ENCODE data around the gene COX7C. TPM values are rescaled to one million over a fixed set of nuclear protein-coding genes. Genes with fewer than 3 reads are reported as not detected.

COX7C gene
- total RNA-seq, 1 experiment from 2014 or later: 659 TPM

DNA sequence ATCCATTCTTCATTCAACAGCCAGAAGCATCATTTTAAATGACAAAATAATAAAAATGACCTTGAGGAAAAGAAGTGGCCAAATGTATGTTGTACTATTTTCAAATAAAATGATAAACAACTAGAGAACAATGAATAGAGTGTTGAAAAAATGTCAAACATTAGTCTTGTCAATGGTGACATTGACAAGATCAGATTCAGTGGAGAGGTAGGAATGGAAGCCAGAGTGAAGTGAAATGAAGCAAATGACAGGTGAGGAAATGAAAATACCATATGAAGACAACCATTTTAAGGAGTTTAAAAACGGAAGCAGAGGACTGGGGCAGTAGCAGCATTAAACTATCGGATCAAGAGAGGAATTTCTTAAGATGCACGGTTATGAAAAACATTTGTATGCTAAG is 38.2 kb upstream of the COX7C start:
- no peak for DNase-seq
- intact Hi-C loops (cut with micrococcal nuclease): no loop called here
- Histone ChIP-seq H3K9me3 (ENCODE audit: low read length) (no peaks in the 10 kb centered on the region), H3K9me2 (replicated peaks; ENCODE audit: low read length) (no peaks in the 10 kb centered on the region), H3K9ac (ENCODE audit: low read length) (no peak overlapping the region), H3K4me1 (ENCODE audit: insufficient read depth, low read length) (no peaks in the 10 kb centered on the region), H2AFZ (ENCODE audit: low read length) (no peak overlapping the region), H3F3A (ENCODE audit: low read length, unreplicated experiment) (no peaks in the 10 kb centered on the region), H3K27ac (ENCODE audit: low read length) (no peak overlapping the region), H3K27me3 (ENCODE audit: low read length) (no peaks in the 10 kb centered on the region), H3K79me2 (ENCODE audit: low read length) (no peaks in the 10 kb centered on the region), H3K36me3 (ENCODE audit: low read depth, low read length) (no peaks in the 10 kb centered on the region), H4K20me1 (ENCODE audit: low read length) (no peaks in the 10 kb centered on the region), H3K4me3 (ENCODE audit: low read length) (no peak overlapping the region), H3K4me2 (ENCODE audit: low read length) (no peak overlapping the region)
- no peak for ATAC-seq
- BruUV-seq (replicated peaks): no TSS peak
- TF ChIP-seq EZH2phosphoT487 (IDR thresholded peaks at IDR 0.05; ENCODE audit: borderline replicate concordance, low read length) (no peak), EZH2 (IDR thresholded peaks at IDR 0.05; ENCODE audit: low read length, unreplicated experiment) (no peak)
- TF ChIP-seq, protein P1, sequence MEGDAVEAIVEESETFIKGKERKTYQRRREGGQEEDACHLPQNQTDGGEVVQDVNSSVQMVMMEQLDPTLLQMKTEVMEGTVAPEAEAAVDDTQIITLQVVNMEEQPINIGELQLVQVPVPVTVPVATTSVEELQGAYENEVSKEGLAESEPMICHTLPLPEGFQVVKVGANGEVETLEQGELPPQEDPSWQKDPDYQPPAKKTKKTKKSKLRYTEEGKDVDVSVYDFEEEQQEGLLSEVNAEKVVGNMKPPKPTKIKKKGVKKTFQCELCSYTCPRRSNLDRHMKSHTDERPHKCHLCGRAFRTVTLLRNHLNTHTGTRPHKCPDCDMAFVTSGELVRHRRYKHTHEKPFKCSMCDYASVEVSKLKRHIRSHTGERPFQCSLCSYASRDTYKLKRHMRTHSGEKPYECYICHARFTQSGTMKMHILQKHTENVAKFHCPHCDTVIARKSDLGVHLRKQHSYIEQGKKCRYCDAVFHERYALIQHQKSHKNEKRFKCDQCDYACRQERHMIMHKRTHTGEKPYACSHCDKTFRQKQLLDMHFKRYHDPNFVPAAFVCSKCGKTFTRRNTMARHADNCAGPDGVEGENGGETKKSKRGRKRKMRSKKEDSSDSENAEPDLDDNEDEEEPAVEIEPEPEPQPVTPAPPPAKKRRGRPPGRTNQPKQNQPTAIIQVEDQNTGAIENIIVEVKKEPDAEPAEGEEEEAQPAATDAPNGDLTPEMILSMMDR (conservative IDR thresholded peaks at IDR 0.05; ENCODE audit: low read depth, low read length): no peak
- CTCF ChIA-PET: no interaction called here
- POLR2A ChIA-PET (ENCODE audit: unreplicated experiment): interaction anchor here (0.6 to 0.7 kb wide), 2 partner anchors 306 to 371 kb away, joined by 7 to 15 read pairs; no protein-coding TSS in a partner anchor

DNA sequence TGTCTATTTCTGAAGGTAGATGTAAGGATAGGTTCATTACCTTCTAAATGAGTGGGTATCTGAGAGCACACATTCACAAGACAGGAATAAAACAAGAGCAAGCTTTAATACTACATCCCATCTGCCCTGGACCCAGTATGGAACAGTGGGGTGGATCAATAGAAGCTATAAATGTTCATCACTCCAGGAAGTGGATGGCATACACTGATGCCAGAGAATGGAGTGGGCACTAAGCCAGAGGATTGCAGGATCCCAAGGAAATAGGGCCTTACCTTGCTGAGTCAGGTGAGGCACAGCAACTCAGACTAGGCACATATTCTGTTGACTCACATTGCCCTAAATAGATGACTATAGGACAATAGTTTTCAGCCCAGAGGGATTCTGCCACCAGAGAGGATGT is 21.3 kb upstream of the COX7C start:
- H3K36me3 ChIP-seq (ENCODE audit: low read depth, low read length): no peaks in the 10 kb centered on the region
- TF ChIP-seq, protein P1 (conservative IDR thresholded peaks at IDR 0.05; ENCODE audit: low read depth, low read length): no peak
- TF ChIP-seq EZH2phosphoT487 (IDR thresholded peaks at IDR 0.05; ENCODE audit: borderline replicate concordance, low read length): no peak
- TF ChIP-seq EZH2 (IDR thresholded peaks at IDR 0.05; ENCODE audit: low read length, unreplicated experiment): no peak
- no peak overlapping the region for H3K4me3 ChIP-seq (ENCODE audit: low read length)
- no peak for DNase-seq
- no peaks in the 10 kb centered on the region for H3K9me2 ChIP-seq (replicated peaks; ENCODE audit: low read length)
- POLR2A ChIA-PET (ENCODE audit: unreplicated experiment): no interaction called here
- H3K4me2 ChIP-seq (ENCODE audit: low read length): no peak overlapping the region
- no peaks in the 10 kb centered on the region for H4K20me1 ChIP-seq (ENCODE audit: low read length)
- H3K9me3 ChIP-seq (ENCODE audit: low read length): no peaks in the 10 kb centered on the region
- H3K27ac ChIP-seq (ENCODE audit: low read length): no peak overlapping the region
- H3K79me2 ChIP-seq (ENCODE audit: low read length): no peaks in the 10 kb centered on the region
- ATAC-seq: no peak
- no TSS peak for BruUV-seq (replicated peaks)
- peaks cover 3% of the 10 kb centered on the region; the same call in 1 of the 2 replicates for H3K27me3 ChIP-seq (ENCODE audit: low read length)
- H2AFZ ChIP-seq (ENCODE audit: low read length): no peak overlapping the region
- no peaks in the 10 kb centered on the region for H3K4me1 ChIP-seq (ENCODE audit: insufficient read depth, low read length)
- H3F3A ChIP-seq (ENCODE audit: low read length, unreplicated experiment): no peaks in the 10 kb centered on the region
- H3K9ac ChIP-seq (ENCODE audit: low read length): no peak overlapping the region
- CTCF ChIA-PET: no interaction called here
- intact Hi-C loops (cut with micrococcal nuclease): no loop called here

DNA sequence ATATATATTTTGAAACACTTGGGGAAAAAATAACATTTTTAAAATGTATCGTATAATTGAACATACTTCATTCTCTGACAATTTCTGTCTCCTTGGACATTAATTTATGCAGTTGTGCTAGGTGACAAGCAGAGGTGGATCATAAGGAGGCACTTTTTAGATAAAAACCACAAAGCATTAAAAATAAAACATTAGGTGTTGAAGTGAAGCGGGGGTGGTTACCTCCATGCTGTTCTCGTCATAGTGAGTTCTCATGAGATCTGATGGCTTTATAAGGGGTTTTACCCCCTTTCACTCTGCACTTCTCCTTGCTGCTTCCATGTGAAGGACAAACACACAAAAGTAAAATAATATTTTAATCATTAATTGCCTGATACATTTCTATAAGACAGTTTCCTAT is 11.9 kb upstream of the COX7C start:
- intact Hi-C loops (cut with micrococcal nuclease): no loop called here
- no peak overlapping the region for H3K27ac ChIP-seq (ENCODE audit: low read length)
- H3K79me2 ChIP-seq (ENCODE audit: low read length): no peaks in the 10 kb centered on the region
- no peaks in the 10 kb centered on the region for H3F3A ChIP-seq (ENCODE audit: low read length, unreplicated experiment)
- POLR2A ChIA-PET (ENCODE audit: unreplicated experiment): no interaction called here
- TF ChIP-seq EZH2phosphoT487 (IDR thresholded peaks at IDR 0.05; ENCODE audit: borderline replicate concordance, low read length) (no peak), EZH2 (IDR thresholded peaks at IDR 0.05; ENCODE audit: low read length, unreplicated experiment) (no peak)
- TF ChIP-seq, protein P1 (conservative IDR thresholded peaks at IDR 0.05; ENCODE audit: low read depth, low read length): no peak
- DNase-seq (no peak), ATAC-seq (no peak)
- H3K27me3 ChIP-seq (ENCODE audit: low read length): no peaks in the 10 kb centered on the region
- H3K9me3 ChIP-seq (ENCODE audit: low read length): no peaks in the 10 kb centered on the region
- CTCF ChIA-PET: interaction anchor here (0.6 kb wide), 1 partner anchor 764 kb away, joined by 4 read pairs; no protein-coding TSS in a partner anchor
- no peaks in the 10 kb centered on the region for H3K4me1 ChIP-seq (ENCODE audit: insufficient read depth, low read length)
- H3K4me3 ChIP-seq (ENCODE audit: low read length): no peak overlapping the region
- no peaks in the 10 kb centered on the region for H4K20me1 ChIP-seq (ENCODE audit: low read length)
- no peaks in the 10 kb centered on the region for H3K36me3 ChIP-seq (ENCODE audit: low read depth, low read length)
- H3K4me2 ChIP-seq (ENCODE audit: low read length): no peak overlapping the region
- BruUV-seq (replicated peaks): no TSS peak
- H3K9ac ChIP-seq (ENCODE audit: low read length): no peak overlapping the region
- H3K9me2 ChIP-seq (replicated peaks; ENCODE audit: low read length): no peaks in the 10 kb centered on the region
- no peak overlapping the region for H2AFZ ChIP-seq (ENCODE audit: low read length)

Measured in PC-3 (cell line).